PC-9 (cell line): ENCODE results near the gene PDCD1LG2. TPM values are rescaled to one million over a fixed set of nuclear protein-coding genes. Genes with fewer than 3 reads are reported as not detected.
A peak's percentile ranks its signal among the peaks of the same experiment; 100 is the strongest.
"Not testable (repeated sequence)": the region's sequence is repeated elsewhere in the genome, so short reads cannot be mapped to it uniquely, and the experiment has no call there.

Experiments used
- Bru-seq: library from RNA; stranded (reverse); fragments of 400-500 nt; gene quantifications from one replicate; lab custom pipeline; 2021; lab: Mats Ljungman, UMichigan
- BruChase-seq, 2 experiments: library from RNA; stranded (reverse); fragments of 400-500 nt; gene quantifications; one replicate each; lab custom pipeline; 2021; lab: Mats Ljungman, UMichigan
- BruUV-seq: library from RNA; stranded (reverse); fragments of 400-500 nt; replicated peaks from 2 replicates; lab custom pipeline; 2021; lab: Mats Ljungman, UMichigan
- CTCF ChIA-PET: fragments of 300-600 bp; sonication (Branson Sonifier 250); formaldehyde crosslinking; loops from one replicate; lab custom pipeline; 2022; ENCODE audit warnings: antibody characterized with exemption; lab: Charles Lee
- POLR2A ChIA-PET: fragments of 300-600 bp; sonication (Branson Sonifier 250); formaldehyde crosslinking; loops from one replicate; lab custom pipeline; 2022; ENCODE audit warnings: antibody characterized with exemption; ENCODE audit not compliant: unreplicated experiment; lab: Charles Lee
- DNase-seq, 2 experiments: peaks; one replicate each; pipeline versions ENCODE4 v3.0.0 to v3.0.0-alpha.2; 2015 to 2022; ENCODE audit warnings: mixed read lengths in 1 of 2
- H2AFZ ChIP-seq: fragments of 200-600 bp; sonication (generic); 2 replicates; pipeline ENCODE4 v1.8.1; 2017; ENCODE audit warnings: antibody characterized with exemption
- H3F3A ChIP-seq: fragments of 200-600 bp; sonication (generic); 2 replicates; pipeline ENCODE4 v1.8.1; 2017; ENCODE audit warnings: antibody characterized with exemption, mild to moderate bottlenecking, low read depth; ENCODE audit not compliant: insufficient read depth
- H3K27ac ChIP-seq: fragments of 200-600 bp; sonication (generic); 2 replicates; pipeline ENCODE4 v1.6.1; 2016; ENCODE audit warnings: mixed run types
- H3K27me3 ChIP-seq: fragments of 200-600 bp; sonication (generic); 2 replicates; pipeline ENCODE4 v1.6.1; 2016; ENCODE audit warnings: low read depth, mixed run types; ENCODE audit not compliant: insufficient read depth
- H3K36me3 ChIP-seq: fragments of 200-600 bp; sonication (generic); 2 replicates; pipeline ENCODE4 v1.6.1; 2016; ENCODE audit warnings: low read depth, mixed run types
- H3K4me1 ChIP-seq: fragments of 200-600 bp; sonication (generic); replicated peaks from 2 replicates; pipeline ENCODE4 v1.6.1; 2016; ENCODE audit warnings: mixed run types; ENCODE audit not compliant: insufficient read depth
- H3K4me2 ChIP-seq: fragments of 200-600 bp; sonication (generic); 2 replicates; pipeline ENCODE4 v1.6.1; 2017; ENCODE audit warnings: mixed run types
- H3K4me3 ChIP-seq: fragments of 200-600 bp; sonication (generic); 2 replicates; pipeline ENCODE4 v1.6.1; 2016; ENCODE audit warnings: mixed run types
- H3K79me2 ChIP-seq: fragments of 200-600 bp; sonication (generic); 2 replicates; pipeline ENCODE4 v1.6.1; 2017; ENCODE audit warnings: low read depth, mixed run types
- H3K9me2 ChIP-seq: fragments of 200-600 bp; sonication (generic); 2 replicates; pipeline ENCODE4 v1.8.1; 2017; ENCODE audit warnings: mild to moderate bottlenecking; ENCODE audit not compliant: insufficient read depth
- H3K9me3 ChIP-seq: fragments of 200-600 bp; sonication (generic); 2 replicates; pipeline ENCODE4 v1.8.1; 2016; ENCODE audit warnings: low read depth; ENCODE audit not compliant: insufficient read depth
- H4K20me1 ChIP-seq: fragments of 200-600 bp; sonication (generic); 2 replicates; pipeline ENCODE4 v1.8.1; 2017; ENCODE audit not compliant: insufficient read depth
- EZH2 ChIP-seq: fragments of 200-600 bp; sonication (generic); IDR thresholded peaks from 2 replicates; pipeline ENCODE4 v1.8.0; 2017; ENCODE audit warnings: antibody characterized with exemption, low read depth
- intact Hi-C: fragments of 100-400 bp; cut with micrococcal nuclease; formaldehyde crosslinking; loops from one replicate; pipeline ENCODE4 v1.10.0; 2022; ENCODE audit not compliant: unreplicated experiment
- long read RNA-seq: library from polyadenylated mRNA; stranded (forward); transcript quantifications from one replicate; pipeline ENCODE4 v2.0.0, GENCODE V29; 2022
- total RNA-seq: library from RNA; stranded (reverse); gene quantifications from 2 replicates; pipeline ENCODE4 v1.2.3, GENCODE V29; 2021
- TF ChIP-seq, protein P1 (sequence below): fragments of 200-600 bp; sonication (generic); conservative IDR thresholded peaks from 2 replicates; pipeline ENCODE4 v1.6.1; 2017; ENCODE audit warnings: mixed run types, antibody characterized with exemption, mild to moderate bottlenecking, moderate library complexity

Gene PDCD1LG2
- total RNA-seq, result 0.55 and 1.4 TPM in 2 replicates
- percentile 52 among the genes with signal in this experiment for Bru-seq, nascent RNA
- BruChase-seq, experiment 1, labeled RNA remaining after a 2-hour chase, result percentile 50 among the genes with signal in this experiment
- percentile 61 among the genes with signal in this experiment for BruChase-seq, experiment 2, labeled RNA remaining after a 6-hour chase
- long read RNA-seq, partial matches to known transcripts, result 0 of 2 reads
- long read RNA-seq, other reads (novel, unspliced or antisense), result 1 of 2 reads

DNA sequence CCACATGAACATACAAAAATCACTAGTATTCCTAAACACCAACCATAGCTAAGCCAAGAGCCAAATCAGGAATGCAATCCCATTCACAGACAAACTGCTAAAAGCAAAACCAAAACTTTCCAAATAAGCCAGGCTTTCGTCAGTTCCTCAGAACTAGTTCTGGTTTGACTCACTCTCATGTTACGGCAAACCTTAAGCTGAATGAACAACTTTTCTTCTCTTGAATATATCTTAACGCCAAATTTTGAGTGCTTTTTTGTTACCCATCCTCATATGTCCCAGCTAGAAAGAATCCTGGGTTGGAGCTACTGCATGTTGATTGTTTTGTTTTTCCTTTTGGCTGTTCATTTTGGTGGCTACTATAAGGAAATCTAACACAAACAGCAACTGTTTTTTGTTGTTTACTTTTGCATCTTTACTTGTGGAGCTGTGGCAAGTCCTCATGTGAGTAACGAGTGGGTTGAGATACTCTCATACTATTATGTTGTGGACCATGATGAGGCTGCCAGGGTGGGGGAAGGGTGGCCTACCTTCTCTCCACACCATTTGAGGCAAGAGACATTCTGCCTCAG, at the start of gene PDCD1LG2:
Gene PDCD1LG2 (plus strand): TSS at position 172 of the 572 bp plus-strand sequence. CDS start 12,016 bp downstream, outside the sequence.
- Histone ChIP-seq H3K9me2 (no peaks in the 10 kb centered on the region), H4K20me1 (no peaks in the 10 kb centered on the region), H3K4me2 (peak within 1 kb of the TSS; percentile 82), H3K4me3 (peak within 1 kb of the TSS; percentile 53), H3K9me3 (no peaks in the 10 kb centered on the region), H3K27me3 (no peaks in the 10 kb centered on the region), H3K36me3 (no peaks in the 10 kb centered on the region), H3K27ac (peak within 1 kb of the TSS; percentile 90), H3K79me2 (no peaks in the 10 kb centered on the region), H3K4me1 (peaks cover 46% of the 10 kb centered on the region), H3F3A (peaks cover 27% of the 10 kb centered on the region), H2AFZ (peak within 1 kb of the TSS; percentile 70)
- TF ChIP-seq, protein P1, sequence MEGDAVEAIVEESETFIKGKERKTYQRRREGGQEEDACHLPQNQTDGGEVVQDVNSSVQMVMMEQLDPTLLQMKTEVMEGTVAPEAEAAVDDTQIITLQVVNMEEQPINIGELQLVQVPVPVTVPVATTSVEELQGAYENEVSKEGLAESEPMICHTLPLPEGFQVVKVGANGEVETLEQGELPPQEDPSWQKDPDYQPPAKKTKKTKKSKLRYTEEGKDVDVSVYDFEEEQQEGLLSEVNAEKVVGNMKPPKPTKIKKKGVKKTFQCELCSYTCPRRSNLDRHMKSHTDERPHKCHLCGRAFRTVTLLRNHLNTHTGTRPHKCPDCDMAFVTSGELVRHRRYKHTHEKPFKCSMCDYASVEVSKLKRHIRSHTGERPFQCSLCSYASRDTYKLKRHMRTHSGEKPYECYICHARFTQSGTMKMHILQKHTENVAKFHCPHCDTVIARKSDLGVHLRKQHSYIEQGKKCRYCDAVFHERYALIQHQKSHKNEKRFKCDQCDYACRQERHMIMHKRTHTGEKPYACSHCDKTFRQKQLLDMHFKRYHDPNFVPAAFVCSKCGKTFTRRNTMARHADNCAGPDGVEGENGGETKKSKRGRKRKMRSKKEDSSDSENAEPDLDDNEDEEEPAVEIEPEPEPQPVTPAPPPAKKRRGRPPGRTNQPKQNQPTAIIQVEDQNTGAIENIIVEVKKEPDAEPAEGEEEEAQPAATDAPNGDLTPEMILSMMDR, result no peak
- TF ChIP-seq EZH2, result no peak
- TSS peak; percentile 55 for BruUV-seq
- intact Hi-C loops, result loop anchor here (2.0 kb wide), 1 partner anchor 62 kb away; no protein-coding TSS in a partner anchor
- ChIA-PET POLR2A (no interaction called here), CTCF (interaction anchor here (0.6 to 1.0 kb wide), 2 partner anchors 90 to 1983 kb away, joined by 4 to 7 read pairs; no protein-coding TSS in a partner anchor)
- peak in 1 of 2 experiments; percentile 55 for DNase-seq

DNA sequence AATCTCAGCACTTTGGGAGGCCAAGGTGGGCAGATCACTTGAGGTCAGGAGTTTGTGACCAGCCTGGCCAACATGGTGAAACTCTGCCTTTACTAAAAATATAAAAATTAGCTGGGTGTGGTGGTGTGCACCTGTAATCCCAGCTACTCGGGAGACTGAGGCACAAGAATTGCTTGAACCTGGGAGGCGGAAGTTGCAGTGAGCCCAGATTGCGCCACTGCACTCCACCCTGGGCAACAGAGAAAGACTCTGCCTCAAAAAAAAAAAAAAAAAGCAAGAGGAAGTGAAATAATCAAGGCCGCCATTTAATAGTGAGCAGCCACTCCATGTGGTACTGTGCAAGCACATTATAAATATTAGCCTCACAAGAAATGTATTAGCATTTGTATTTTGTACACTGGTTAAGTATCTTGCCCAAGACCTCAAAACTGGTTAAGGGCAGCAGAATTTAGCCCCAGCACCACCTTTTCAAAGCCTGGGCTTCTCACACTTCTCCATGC, 45.5 kb upstream of the PDCD1LG2 start:
- CTCF ChIA-PET, POLR2A ChIA-PET: not testable (repeated sequence)

DNA sequence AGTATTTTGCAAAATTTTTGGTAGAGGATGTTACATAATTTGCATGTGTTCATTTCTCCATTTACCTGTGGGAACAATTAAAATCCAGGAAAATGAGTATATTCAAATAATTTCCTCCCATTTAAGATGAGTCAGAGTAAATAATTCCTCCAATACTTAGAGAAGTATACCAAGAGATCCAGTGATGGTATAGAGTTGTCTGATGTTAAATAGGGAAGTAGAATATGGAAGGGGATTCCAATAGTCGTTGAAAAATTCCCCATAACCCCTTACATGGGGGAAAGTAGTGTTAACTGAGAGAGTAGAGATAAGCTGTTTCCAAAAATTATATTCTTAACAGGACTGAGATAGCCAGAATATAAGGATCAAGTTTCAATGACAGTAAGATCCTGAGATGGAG, 44.3 kb upstream of the PDCD1LG2 start:
- H3K4me2 ChIP-seq, result no peak overlapping the region
- no peaks in the 10 kb centered on the region for H3K4me1 ChIP-seq
- H3K36me3 ChIP-seq, result no peaks in the 10 kb centered on the region
- POLR2A ChIA-PET, result no interaction called here
- no peak overlapping the region for H2AFZ ChIP-seq
- H3K4me3 ChIP-seq, result no peak overlapping the region
- BruUV-seq, result no TSS peak
- CTCF ChIA-PET, result no interaction called here
- no peaks in the 10 kb centered on the region for H4K20me1 ChIP-seq
- H3K9me3 ChIP-seq, result no peaks in the 10 kb centered on the region
- intact Hi-C loops, result no loop called here
- no peaks in the 10 kb centered on the region for H3K9me2 ChIP-seq
- H3K27ac ChIP-seq, result no peak overlapping the region
- no peaks in the 10 kb centered on the region for H3K79me2 ChIP-seq
- TF ChIP-seq, protein P1, result no peak
- TF ChIP-seq EZH2, result no peak
- DNase-seq, result no peak
- no peaks in the 10 kb centered on the region for H3F3A ChIP-seq
- no peaks in the 10 kb centered on the region for H3K27me3 ChIP-seq

More for the DNA sequence above, 45.5 kb upstream of the PDCD1LG2 start:
- H4K20me1 ChIP-seq, H3K27ac ChIP-seq, H3K27me3 ChIP-seq, H3K4me2 ChIP-seq, BruUV-seq, H3K4me3 ChIP-seq, H3K79me2 ChIP-seq, H3K4me1 ChIP-seq, H3F3A ChIP-seq, H3K9me3 ChIP-seq, DNase-seq, H3K36me3 ChIP-seq, H3K9me2 ChIP-seq, intact Hi-C loops, H2AFZ ChIP-seq: not testable (repeated sequence)
